Right lobe of liver (tissue), 6 donors: ENCODE data around the gene TF. TPM values are rescaled to one million over a fixed set of nuclear protein-coding genes. Genes with fewer than 3 reads are reported as not detected.

Experiments
- ATAC-seq, 4 donors: fragments of 200-7000 bp; cut with Tn5 transposase; one replicate each; pipeline ENCODE4 v1.9.1; 2020; ENCODE audit warnings: mild to moderate bottlenecking in 4 of 4, moderate library complexity in 4 of 4
- DNase-seq, 3 donors: peaks; one replicate each; pipeline ENCODE4 v3.0.0-alpha.2; 2020
- H3K27ac ChIP-seq, 3 donors: fragments of 200-600 bp; one replicate each; pipeline ENCODE4 v1.8.0; 2022
- H3K27me3 ChIP-seq, 2 donors: fragments of 200-600 bp; one replicate each; pipeline ENCODE4 v1.8.0; 2022
- H3K36me3 ChIP-seq, 4 donors: fragments of 200-600 bp; sonication (generic) in 1 of 4; one replicate each; pipeline versions ENCODE4 v1.5.1 to v1.8.0; 2017 to 2022; ENCODE audit warnings: control low read depth in 1 of 4
- H3K4me1 ChIP-seq, 4 donors: fragments of 200-600 bp; sonication (generic) in 1 of 4; one replicate each; pipeline versions ENCODE4 v1.5.1 to v1.8.0; 2017 to 2022; ENCODE audit warnings: control low read depth in 1 of 4
- H3K4me3 ChIP-seq, 3 donors: fragments of 200-600 bp; one replicate each; pipeline ENCODE4 v1.8.0; 2022
- H3K9me3 ChIP-seq, 4 donors: fragments of 200-600 bp; sonication (generic) in 1 of 4; one replicate each; pipeline versions ENCODE4 v1.5.1 to v1.8.0; 2017 to 2022; ENCODE audit warnings: control low read depth in 1 of 4
- CTCF ChIP-seq, 4 donors: fragments of 200-600 bp in 3 of 4; fragments of 450-650 bp in 1 of 4; IDR thresholded peaks; one replicate each; pipeline versions ENCODE4 v1.5.1 to v1.8.0; 2016 to 2022; ENCODE audit warnings: antibody characterized with exemption in 4 of 4, mild to moderate bottlenecking in 2 of 4
- POLR2A ChIP-seq: fragments of 450-650 bp; IDR thresholded peaks from one replicate; pipeline ENCODE4 v1.6.1; 2017; ENCODE audit warnings: antibody characterized with exemption, mild to moderate bottlenecking
- WGBS: methylation state at CpG from one replicate; pipeline ENCODE4 v1.1.6; 2018; ENCODE audit warnings: low coverage, low lambda C conversion rate; ENCODE audit not compliant: insufficient coverage; ENCODE audit errors: missing lambda C conversion rate; 5-methylcytosine and 5-hydroxymethylcytosine counted together
- intact Hi-C, 2 donors: fragments of 100-400 bp; cut with DNase I; formaldehyde crosslinking; loops; one replicate each; pipeline versions ENCODE4 v1.11.2 to v1.14.1; 2022
- total RNA-seq, 6 experiments: library from RNA; depleted of rRNA in 2 of 6; stranded (reverse); fragments of >200 nt in 2 of 6; fragmentation: NEBNext Ultra II Directional in 3 of 6; extraction: Animal tissue kit (Norgen Biotek cat#: 25700) in 3 of 6; gene quantifications; one replicate each; pipeline versions ENCODE4 v1.1.0 to v1.2.4, GENCODE V29; 2016 to 2023
- donor health status: DM: no; HTN: yes; CAD: no.
- donor health status: DM: no; HTN: no; CAD: no.
- donor health status: DM: no; HTN: no; CAD: no.
- donor health status: DM: no; HTN: yes; CAD: no.
- donor health status: DM: no; HTN: yes; CAD: no.

Gene TF
- total RNA-seq, 6 experiments from 2014 or later, result 2,871 to 25,349 (median 17,684) TPM

- Histone ChIP-seq H3K27ac (peak within 1 kb of the TSS in 2 of 3 donors; percentile 45 to 65), H3K36me3 (peaks cover 0 to 14% (median 7%) of the 10 kb centered on the region in 4 donors), H3K4me3 (peak within 1 kb of the TSS; percentile 78 to 95 (median 91)), H3K4me1 (no peaks in the 10 kb centered on the region), H3K27me3 (no peaks in the 10 kb centered on the region), H3K9me3 (no peaks in the 10 kb centered on the region)
- TF ChIP-seq POLR2A (peak; percentile 77), CTCF (IDR thresholded peaks at IDR 0.05) (no peak)
- ATAC-seq, result peak; percentile 100
- WGBS, result 2% methylated on average over 15 of the region's 53 CpGs
- intact Hi-C loops, result no loop called here
- DNase-seq, result peak; percentile 97
Observed at GRCh38 chr3:133805702-133806475, 59.7 kb downstream of the TF start, which contains the start of gene SRPRB. SRPRB (plus strand) TSS chr3:133805815; CDS start chr3:133805849, 34 bp downstream.

DNA sequence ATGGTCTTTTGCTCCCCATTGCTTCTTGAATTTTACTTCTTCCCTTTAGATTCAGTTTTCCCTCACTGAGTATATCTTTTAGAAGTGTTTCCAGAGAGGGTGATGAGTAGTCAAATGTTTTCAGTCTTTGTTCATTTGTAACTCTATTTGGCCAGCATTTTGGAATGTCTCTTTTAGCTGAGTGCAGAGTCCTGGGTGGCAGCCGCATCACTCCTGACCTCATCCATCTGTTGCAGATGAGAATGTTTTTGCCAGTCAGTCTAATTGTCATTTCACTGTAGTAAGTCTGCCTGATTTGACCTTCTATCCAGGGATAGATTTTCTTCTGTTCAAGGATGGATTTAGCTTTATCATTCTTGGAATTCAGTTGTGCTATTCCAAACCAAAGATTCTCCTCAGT is 66.7 kb downstream of the TF start:
- Histone ChIP-seq H3K36me3 (peaks cover 0 to 50% (median 22%) of the 10 kb centered on the region in 4 donors), H3K4me1 (no peaks in the 10 kb centered on the region), H3K4me3 (no peak overlapping the region), H3K27me3 (no peaks in the 10 kb centered on the region), H3K27ac (no peak overlapping the region), H3K9me3 (no peaks in the 10 kb centered on the region)
- DNase-seq (no peak), ATAC-seq (no peak)
- TF ChIP-seq POLR2A, result no peak
- 80% methylated on average over 1 of the region's 1 CpG for WGBS
- intact Hi-C loops, result no loop called here

GRCh38 chr3:133815386-133815785 is 69.2 kb downstream of the TF start:
- Histone ChIP-seq H3K27me3 (no peaks in the 10 kb centered on the region), H3K9me3 (no peaks in the 10 kb centered on the region), H3K36me3 (peaks cover 3 to 60% (median 27%) of the 10 kb centered on the region in 4 donors), H3K4me3 (no peak overlapping the region), H3K27ac (no peak overlapping the region), H3K4me1 (no peaks in the 10 kb centered on the region)
- intact Hi-C loops, result no loop called here
- ATAC-seq, result no peak
- no peak for DNase-seq
- WGBS, result 94% methylated on average over 2 of the region's 2 CpGs
- no peak for TF ChIP-seq CTCF (IDR thresholded peaks at IDR 0.05)
- no peak for TF ChIP-seq POLR2A

- Histone ChIP-seq H3K9me3 (no peaks in the 10 kb centered on the region), H3K27me3 (no peaks in the 10 kb centered on the region), H3K4me3 (no peak overlapping the region), H3K4me1 (no peaks in the 10 kb centered on the region), H3K36me3 (peaks cover 3 to 61% (median 35%) of the 10 kb centered on the region in 4 donors), H3K27ac (no peak overlapping the region)
- intact Hi-C loops, result no loop called here
- ATAC-seq (no peak), DNase-seq (no peak)
- TF ChIP-seq POLR2A (no peak), CTCF (IDR thresholded peaks at IDR 0.05) (no peak)
- 84% methylated on average over 4 of the region's 4 CpGs for WGBS
Observed at GRCh38 chr3:133820129-133820528, 73.9 kb downstream of the TF start.

DNA sequence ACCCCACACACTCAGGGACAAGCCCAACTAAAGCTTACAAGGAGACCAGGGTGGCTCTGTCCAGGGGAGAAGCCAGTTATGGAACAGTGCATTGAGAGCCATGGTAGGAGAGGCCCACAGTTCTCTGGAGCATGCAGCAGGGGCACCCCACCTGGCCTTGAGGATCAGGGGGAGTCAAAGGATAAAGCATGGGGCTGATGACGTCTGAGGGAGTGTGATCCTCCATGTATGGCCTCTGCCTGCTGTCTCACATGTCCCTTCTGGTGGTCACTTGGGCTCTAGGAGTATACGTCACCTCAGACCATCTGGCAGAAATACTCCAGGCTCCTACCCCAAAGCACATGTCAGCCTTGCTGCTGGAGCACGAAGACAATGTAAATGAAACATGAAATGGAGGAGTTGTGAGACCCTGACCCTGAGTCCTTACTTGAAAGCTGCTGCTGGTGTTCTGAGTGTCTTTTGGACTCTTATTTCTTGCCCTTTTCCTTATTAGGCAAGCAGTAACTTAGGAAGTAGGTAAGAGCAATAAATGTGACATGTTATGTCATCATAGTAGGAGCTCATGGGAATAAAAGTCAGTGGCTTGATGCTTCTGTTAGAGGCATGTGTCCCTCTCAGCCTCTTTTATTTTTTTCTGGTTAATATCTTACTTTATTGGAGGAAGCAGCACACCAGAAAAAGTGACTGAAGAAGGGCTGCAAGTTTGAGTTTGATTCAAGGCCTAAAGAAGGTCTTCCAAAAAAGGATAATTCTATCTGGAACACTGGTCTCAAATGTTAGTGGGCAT is 74.9 kb downstream of the TF start:
- Histone ChIP-seq H3K27me3 (no peaks in the 10 kb centered on the region), H3K4me3 (no peak overlapping the region), H3K9me3 (no peaks in the 10 kb centered on the region), H3K4me1 (no peaks in the 10 kb centered on the region), H3K27ac (no peak overlapping the region), H3K36me3 (peaks cover 3 to 51% (median 30%) of the 10 kb centered on the region in 4 donors)
- TF ChIP-seq POLR2A (no peak), CTCF (IDR thresholded peaks at IDR 0.05) (no peak)
- ATAC-seq (no peak), DNase-seq (no peak)
- intact Hi-C loops, result no loop called here
- 100% methylated on average over 3 of the region's 3 CpGs for WGBS
